Measurements from ENCODE around the gene ZNF439. TPM values are rescaled to one million over a fixed set of nuclear protein-coding genes. Genes with fewer than 3 reads are reported as not detected.
"Not testable (repeated sequence)": the region's sequence is repeated elsewhere in the genome, so short reads cannot be mapped to it uniquely, and the experiment has no call there.

The ZNF439 gene
- polyA plus RNA-seq, 2 donors: 1.4 to 7.2 TPM

DNA sequence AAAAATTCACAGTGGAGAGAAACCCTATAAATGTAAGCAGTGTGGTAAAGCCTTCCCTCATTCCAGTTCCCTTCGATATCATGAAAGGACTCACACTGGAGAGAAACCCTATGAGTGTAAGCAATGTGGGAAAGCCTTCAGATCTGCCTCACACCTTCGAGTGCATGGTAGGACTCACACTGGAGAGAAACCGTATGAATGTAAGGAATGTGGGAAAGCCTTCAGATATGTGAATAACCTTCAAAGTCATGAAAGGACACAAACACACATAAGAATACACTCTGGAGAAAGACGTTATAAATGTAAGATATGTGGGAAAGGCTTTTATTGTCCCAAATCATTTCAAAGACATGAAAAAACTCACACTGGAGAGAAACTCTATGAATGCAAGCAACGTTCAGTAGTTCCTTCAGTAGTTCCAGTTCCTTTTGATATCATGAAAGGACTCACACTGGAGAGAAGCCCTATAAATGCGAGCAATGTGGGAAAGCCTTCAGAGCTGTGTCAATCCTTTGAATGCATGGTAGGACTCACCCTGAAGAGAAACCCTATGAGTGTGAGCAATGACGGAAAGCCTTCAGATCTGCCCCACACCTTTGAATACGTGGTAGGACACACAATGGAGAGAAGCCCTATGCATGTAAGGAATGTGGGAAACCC, 16.1 kb upstream of the ZNF439 start:
- Histone ChIP-seq H3K27ac (ENCODE audit: low read depth in 2 of 2, low read length in 1 of 2) (no peak overlapping the region), H3K4me1 (ENCODE audit: control insufficient read depth in 2 of 2, insufficient read depth in 2 of 2, low read length in 1 of 2) (no peaks in the 10 kb centered on the region), H3K36me3 (ENCODE audit: control insufficient read depth in 2 of 2, insufficient read depth in 2 of 2, low read length in 1 of 2) (peaks cover 9 to 10% of the 10 kb centered on the region in 2 donors), H3K9me3 (ENCODE audit: control insufficient read depth in 2 of 2, insufficient read depth in 1 of 2, low read depth in 1 of 2, low read length in 1 of 2) (peaks cover 3 to 16% of the 10 kb centered on the region in 2 donors), H3K4me3 (ENCODE audit: low read depth in 1 of 2, low read length in 2 of 2) (peak overlapping the region in 1 of 2 donors; percentile 7), H3K27me3 (ENCODE audit: control insufficient read depth in 1 of 2, insufficient read depth in 2 of 2, low read length in 2 of 2) (no peaks in the 10 kb centered on the region)
- 97 to 98% methylated on average over 8 of the region's 8 CpGs for WGBS, 2 donors

DNA sequence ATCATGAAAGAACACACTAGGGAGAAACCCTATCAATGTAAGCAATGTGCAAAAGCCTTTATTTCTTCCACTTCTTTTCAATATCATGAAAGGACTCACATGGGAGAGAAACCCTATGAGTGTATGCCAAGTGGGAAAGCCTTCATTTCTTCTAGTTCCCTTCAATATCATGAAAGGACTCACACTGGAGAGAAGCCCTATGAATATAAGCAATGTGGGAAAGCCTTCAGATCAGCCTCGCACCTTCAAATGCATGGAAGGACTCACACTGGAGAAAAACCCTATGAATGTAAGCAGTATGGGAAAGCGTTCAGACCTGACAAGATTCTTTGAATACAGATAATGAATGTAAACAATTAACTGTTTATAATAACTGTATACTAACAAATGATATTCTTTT, 15.0 kb upstream of the ZNF439 start:
- H3K36me3 ChIP-seq (ENCODE audit: control insufficient read depth in 2 of 2, insufficient read depth in 2 of 2, low read length in 1 of 2): peaks cover 9 to 10% of the 10 kb centered on the region in 2 donors
- 95 to 98% methylated on average over 2 of the region's 2 CpGs for WGBS, 2 donors

DNA sequence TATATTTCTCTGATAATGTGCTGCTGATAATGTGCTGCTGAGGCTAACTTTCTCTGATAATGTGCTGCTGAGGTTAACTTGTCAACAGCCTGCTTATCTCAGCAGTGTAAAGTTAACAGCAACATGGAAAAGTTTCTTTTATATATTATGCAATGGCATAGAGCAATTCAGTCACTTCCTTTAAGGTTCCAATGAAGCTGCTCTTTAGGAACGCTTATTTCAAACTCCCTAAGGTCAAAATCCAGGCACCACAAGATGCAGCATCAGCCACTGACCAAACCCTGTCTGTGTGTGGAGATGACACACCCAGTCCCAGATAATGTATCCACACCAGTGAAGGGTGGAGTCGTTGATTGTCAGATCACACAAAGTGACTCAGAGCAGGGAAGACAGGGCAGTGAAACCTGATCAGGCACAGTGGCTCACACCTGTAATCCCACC, 12.9 kb upstream of the ZNF439 start:
- H3K9me3 ChIP-seq (ENCODE audit: control insufficient read depth in 2 of 2, insufficient read depth in 1 of 2, low read depth in 1 of 2, low read length in 1 of 2); H3K27me3 ChIP-seq (ENCODE audit: control insufficient read depth in 1 of 2, insufficient read depth in 2 of 2, low read length in 2 of 2): not testable (repeated sequence)
- 67 to 74% methylated on average over 2 of the region's 2 CpGs for WGBS, 2 donors

More for the DNA sequence above, 15.0 kb upstream of the ZNF439 start:
- H3K4me3 ChIP-seq (ENCODE audit: low read depth in 1 of 2, low read length in 2 of 2): no peak overlapping the region
- H3K4me1 ChIP-seq (ENCODE audit: control insufficient read depth in 2 of 2, insufficient read depth in 2 of 2, low read length in 1 of 2): no peaks in the 10 kb centered on the region
- no peak overlapping the region for H3K27ac ChIP-seq (ENCODE audit: low read depth in 2 of 2, low read length in 1 of 2)
- H3K27me3 ChIP-seq (ENCODE audit: control insufficient read depth in 1 of 2, insufficient read depth in 2 of 2, low read length in 2 of 2): no peaks in the 10 kb centered on the region
- peaks cover 3 to 16% of the 10 kb centered on the region in 2 donors for H3K9me3 ChIP-seq (ENCODE audit: control insufficient read depth in 2 of 2, insufficient read depth in 1 of 2, low read depth in 1 of 2, low read length in 1 of 2)

DNA sequence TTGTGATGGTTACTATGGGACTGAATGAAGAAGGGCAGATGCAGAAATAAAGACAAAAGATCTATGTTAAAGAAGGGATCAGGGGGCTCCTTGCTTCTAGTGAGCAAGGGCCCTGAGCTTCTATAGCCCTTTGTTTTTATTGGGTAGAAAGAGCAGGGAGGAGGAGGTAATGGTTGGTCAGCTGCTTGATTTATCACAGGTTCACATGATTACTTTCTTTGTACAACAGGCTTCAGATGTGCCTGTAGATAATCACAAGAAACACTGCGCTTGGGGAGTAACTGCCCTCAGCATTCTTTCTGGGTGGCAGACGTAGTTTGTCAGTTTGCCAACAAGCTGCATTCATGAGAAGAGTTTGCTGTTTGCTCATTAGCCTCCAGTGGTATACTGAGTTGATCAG, 4.8 kb upstream of the ZNF439 start:
- WGBS, 2 donors: 43 to 55% methylated on average over 2 of the region's 2 CpGs

More for the DNA sequence above, 12.9 kb upstream of the ZNF439 start:
- H3K4me1 ChIP-seq (ENCODE audit: control insufficient read depth in 2 of 2, insufficient read depth in 2 of 2, low read length in 1 of 2); H3K27ac ChIP-seq (ENCODE audit: low read depth in 2 of 2, low read length in 1 of 2); H3K36me3 ChIP-seq (ENCODE audit: control insufficient read depth in 2 of 2, insufficient read depth in 2 of 2, low read length in 1 of 2); H3K4me3 ChIP-seq (ENCODE audit: low read depth in 1 of 2, low read length in 2 of 2): not testable (repeated sequence)

DNA sequence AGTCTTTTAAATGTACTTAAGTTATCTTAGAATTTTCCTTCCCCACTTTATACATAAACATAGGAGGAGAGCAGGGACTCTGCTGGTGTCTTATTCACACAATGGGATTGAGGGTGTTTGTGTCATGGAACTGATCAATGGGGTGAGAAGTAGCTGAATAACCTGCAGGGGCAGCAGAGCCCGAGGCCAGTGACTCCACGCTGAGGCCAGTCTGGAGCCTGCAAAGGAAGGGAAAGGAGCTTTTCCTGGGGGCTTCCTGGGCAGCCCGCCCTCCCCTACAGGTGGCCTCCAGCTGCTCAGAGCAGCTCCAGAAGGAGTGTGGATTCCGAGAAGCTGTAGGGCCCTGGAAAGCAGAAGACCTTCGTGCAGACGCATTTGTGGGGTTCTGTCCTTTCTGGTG, 911 bp upstream of the ZNF439 start:
- H3K27me3 ChIP-seq (ENCODE audit: control insufficient read depth in 1 of 2, insufficient read depth in 2 of 2, low read length in 2 of 2); H3K4me3 ChIP-seq (ENCODE audit: low read depth in 1 of 2, low read length in 2 of 2); H3K36me3 ChIP-seq (ENCODE audit: control insufficient read depth in 2 of 2, insufficient read depth in 2 of 2, low read length in 1 of 2); H3K27ac ChIP-seq (ENCODE audit: low read depth in 2 of 2, low read length in 1 of 2); H3K4me1 ChIP-seq (ENCODE audit: control insufficient read depth in 2 of 2, insufficient read depth in 2 of 2, low read length in 1 of 2); H3K9me3 ChIP-seq (ENCODE audit: control insufficient read depth in 2 of 2, insufficient read depth in 1 of 2, low read depth in 1 of 2, low read length in 1 of 2): not testable (repeated sequence)
- WGBS, 2 donors: 63 to 73% methylated on average over 6 of the region's 6 CpGs

More for the DNA sequence above, 4.8 kb upstream of the ZNF439 start:
- Histone ChIP-seq H3K36me3 (ENCODE audit: control insufficient read depth in 2 of 2, insufficient read depth in 2 of 2, low read length in 1 of 2) (no peaks in the 10 kb centered on the region), H3K27ac (ENCODE audit: low read depth in 2 of 2, low read length in 1 of 2) (no peak overlapping the region), H3K4me1 (ENCODE audit: control insufficient read depth in 2 of 2, insufficient read depth in 2 of 2, low read length in 1 of 2) (no peaks in the 10 kb centered on the region), H3K9me3 (ENCODE audit: control insufficient read depth in 2 of 2, insufficient read depth in 1 of 2, low read depth in 1 of 2, low read length in 1 of 2) (no peaks in the 10 kb centered on the region), H3K27me3 (ENCODE audit: control insufficient read depth in 1 of 2, insufficient read depth in 2 of 2, low read length in 2 of 2) (no peaks in the 10 kb centered on the region), H3K4me3 (ENCODE audit: low read depth in 1 of 2, low read length in 2 of 2) (no peak overlapping the region)

DNA sequence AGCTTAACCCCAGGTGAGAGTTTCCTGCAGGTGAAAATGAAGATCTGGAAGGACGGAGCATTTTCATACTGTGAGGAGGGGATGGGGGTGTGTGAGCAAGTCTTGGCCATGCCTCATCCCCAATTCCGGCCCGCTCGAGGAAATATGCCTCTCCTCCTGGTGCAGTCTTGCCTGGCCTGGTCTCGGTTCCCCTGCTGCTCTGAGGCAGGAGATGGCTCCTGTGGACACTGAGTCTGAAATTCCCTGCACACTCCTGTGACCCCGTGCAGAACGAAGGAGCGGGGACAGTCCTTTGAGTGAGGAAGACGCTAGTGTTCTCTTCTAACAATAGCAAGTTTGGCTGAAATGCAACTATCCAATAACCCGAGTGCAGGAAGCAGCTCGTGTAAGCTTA, 329 bp upstream of the ZNF439 start:
- Histone ChIP-seq H3K27me3 (ENCODE audit: control insufficient read depth in 1 of 2, insufficient read depth in 2 of 2, low read length in 2 of 2) (no peaks in the 10 kb centered on the region), H3K36me3 (ENCODE audit: control insufficient read depth in 2 of 2, insufficient read depth in 2 of 2, low read length in 1 of 2) (no peaks in the 10 kb centered on the region), H3K4me3 (ENCODE audit: low read depth in 1 of 2, low read length in 2 of 2) (peak overlapping the region; percentile 66 to 69), H3K4me1 (ENCODE audit: control insufficient read depth in 2 of 2, insufficient read depth in 2 of 2, low read length in 1 of 2) (no peaks in the 10 kb centered on the region), H3K27ac (ENCODE audit: low read depth in 2 of 2, low read length in 1 of 2) (peak overlapping the region in 1 of 2 donors; percentile 37), H3K9me3 (ENCODE audit: control insufficient read depth in 2 of 2, insufficient read depth in 1 of 2, low read depth in 1 of 2, low read length in 1 of 2) (peaks cover 0 to 1% of the 10 kb centered on the region in 2 donors)
- 24 to 30% methylated on average over 11 of the region's 11 CpGs for WGBS, 2 donors

DNA sequence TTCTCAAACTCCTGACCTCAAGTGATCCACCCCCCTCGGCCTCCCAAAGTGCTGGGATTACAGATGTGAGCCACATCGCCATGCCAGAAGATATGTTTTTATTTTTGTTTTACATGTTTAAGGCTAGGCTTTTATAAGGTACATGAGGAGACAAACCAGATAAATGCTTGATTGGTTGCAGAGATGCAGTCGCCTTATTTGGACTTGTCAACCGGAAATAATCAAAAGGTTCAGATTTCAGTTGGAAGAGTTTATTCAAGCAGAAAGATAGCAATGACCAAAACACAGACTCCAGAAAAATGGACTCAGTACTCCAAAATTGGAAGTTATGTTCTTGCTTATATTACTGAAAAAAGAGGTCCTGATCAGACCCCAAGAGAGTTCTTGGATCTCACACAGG, 1.8 kb downstream of the ZNF439 start:
- 91% methylated on average over 4 of the region's 4 CpGs for WGBS, 2 donors
- not testable (repeated sequence) for H3K27me3 ChIP-seq (ENCODE audit: control insufficient read depth in 1 of 2, insufficient read depth in 2 of 2, low read length in 2 of 2); H3K4me3 ChIP-seq (ENCODE audit: low read depth in 1 of 2, low read length in 2 of 2); H3K4me1 ChIP-seq (ENCODE audit: control insufficient read depth in 2 of 2, insufficient read depth in 2 of 2, low read length in 1 of 2); H3K9me3 ChIP-seq (ENCODE audit: control insufficient read depth in 2 of 2, insufficient read depth in 1 of 2, low read depth in 1 of 2, low read length in 1 of 2); H3K36me3 ChIP-seq (ENCODE audit: control insufficient read depth in 2 of 2, insufficient read depth in 2 of 2, low read length in 1 of 2); H3K27ac ChIP-seq (ENCODE audit: low read depth in 2 of 2, low read length in 1 of 2)

DNA sequence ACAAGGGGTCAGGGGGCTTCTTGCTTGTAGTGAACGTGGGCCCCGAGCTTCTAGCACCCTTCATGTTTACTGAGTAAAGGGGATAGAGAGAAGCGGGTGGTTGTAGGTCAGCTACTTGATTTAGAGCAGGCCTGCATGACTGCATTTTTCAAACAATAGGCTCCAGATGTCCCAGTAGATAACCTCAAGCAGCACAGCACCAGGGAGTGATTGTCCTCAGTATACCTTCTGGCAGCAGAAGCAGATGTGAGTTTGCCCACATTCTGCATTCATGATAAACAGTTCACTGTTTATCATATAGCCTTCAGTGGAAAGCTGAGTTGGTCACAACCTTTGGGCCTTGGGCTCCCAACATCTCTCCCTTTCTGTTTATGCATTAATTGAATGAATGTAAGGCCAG, 4.8 kb downstream of the ZNF439 start:
- no peaks in the 10 kb centered on the region for H3K27me3 ChIP-seq (ENCODE audit: control insufficient read depth in 1 of 2, insufficient read depth in 2 of 2, low read length in 2 of 2)
- peaks cover 0 to 8% of the 10 kb centered on the region in 2 donors for H3K9me3 ChIP-seq (ENCODE audit: control insufficient read depth in 2 of 2, insufficient read depth in 1 of 2, low read depth in 1 of 2, low read length in 1 of 2)
- peaks cover under 1 to 2% of the 10 kb centered on the region in 2 donors for H3K36me3 ChIP-seq (ENCODE audit: control insufficient read depth in 2 of 2, insufficient read depth in 2 of 2, low read length in 1 of 2)
- 78 to 80% methylated on average over 3 of the region's 3 CpGs for WGBS, 2 donors
- H3K27ac ChIP-seq (ENCODE audit: low read depth in 2 of 2, low read length in 1 of 2): no peak overlapping the region
- H3K4me1 ChIP-seq (ENCODE audit: control insufficient read depth in 2 of 2, insufficient read depth in 2 of 2, low read length in 1 of 2): no peaks in the 10 kb centered on the region
- H3K4me3 ChIP-seq (ENCODE audit: low read depth in 1 of 2, low read length in 2 of 2): no peak overlapping the region

DNA sequence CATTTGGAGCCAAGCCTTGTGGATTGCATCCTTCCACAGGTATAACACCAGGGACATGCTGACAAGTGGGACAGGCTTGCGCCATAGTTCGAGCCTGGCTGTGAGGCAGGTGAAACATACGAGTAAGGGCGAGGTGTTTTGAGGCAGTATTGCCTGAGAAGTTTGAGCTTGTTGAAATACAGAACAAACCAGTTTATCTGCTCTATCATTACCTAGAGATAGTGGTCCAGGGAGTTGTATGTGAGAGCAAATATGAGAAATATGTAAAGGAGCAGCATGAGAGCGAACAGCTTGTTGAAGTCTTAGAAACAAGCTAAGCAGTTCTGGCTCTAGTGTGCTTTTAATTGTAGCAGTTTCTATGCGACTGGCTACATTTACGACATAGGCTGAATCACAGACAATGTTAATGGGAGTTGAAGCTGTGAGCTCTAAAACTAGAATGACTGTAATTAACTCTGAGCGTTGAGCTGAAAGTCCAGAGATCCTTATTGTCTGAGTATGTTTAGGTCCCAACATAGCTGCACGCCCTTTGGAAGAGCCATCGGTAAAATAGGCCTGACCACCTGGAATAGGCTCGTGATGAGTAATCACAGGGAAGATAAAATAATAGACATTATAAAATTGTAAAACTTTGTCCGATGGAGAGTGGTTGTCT, 8.2 kb downstream of the ZNF439 start:
- H3K4me1 ChIP-seq (ENCODE audit: control insufficient read depth in 2 of 2, insufficient read depth in 2 of 2, low read length in 1 of 2): no peaks in the 10 kb centered on the region
- H3K27me3 ChIP-seq (ENCODE audit: control insufficient read depth in 1 of 2, insufficient read depth in 2 of 2, low read length in 2 of 2): no peaks in the 10 kb centered on the region
- H3K4me3 ChIP-seq (ENCODE audit: low read depth in 1 of 2, low read length in 2 of 2): no peak overlapping the region
- H3K36me3 ChIP-seq (ENCODE audit: control insufficient read depth in 2 of 2, insufficient read depth in 2 of 2, low read length in 1 of 2): peaks cover 2% of the 10 kb centered on the region in 2 donors
- no peak overlapping the region for H3K27ac ChIP-seq (ENCODE audit: low read depth in 2 of 2, low read length in 1 of 2)
- WGBS, 2 donors: 84 to 88% methylated on average over 12 of the region's 12 CpGs
- H3K9me3 ChIP-seq (ENCODE audit: control insufficient read depth in 2 of 2, insufficient read depth in 1 of 2, low read depth in 1 of 2, low read length in 1 of 2): peaks cover 3 to 10% of the 10 kb centered on the region in 2 donors

DNA sequence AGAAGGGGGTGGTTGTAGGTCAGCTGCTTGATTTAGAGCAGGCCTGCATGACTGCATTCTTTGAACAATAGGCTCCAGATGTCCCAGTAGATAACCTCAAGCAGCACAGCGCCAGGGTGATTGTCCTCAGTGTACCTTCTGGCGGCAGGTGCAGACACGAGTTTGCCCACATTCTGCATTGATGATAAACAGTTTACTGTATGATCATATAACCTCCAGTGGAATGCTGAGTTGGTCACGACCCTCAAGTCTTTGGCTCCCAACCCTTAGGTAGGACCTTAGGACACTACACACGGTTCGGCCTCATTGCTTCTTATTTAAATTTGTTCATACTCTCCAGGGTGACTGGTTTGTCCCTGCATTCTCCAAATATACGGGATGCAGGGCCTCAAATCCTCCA, 12.2 kb downstream of the ZNF439 start:
- 92 to 94% methylated on average over 7 of the region's 7 CpGs for WGBS, 2 donors
- Histone ChIP-seq H3K9me3 (ENCODE audit: control insufficient read depth in 2 of 2, insufficient read depth in 1 of 2, low read depth in 1 of 2, low read length in 1 of 2) (peaks cover 3 to 7% of the 10 kb centered on the region in 2 donors), H3K4me3 (ENCODE audit: low read depth in 1 of 2, low read length in 2 of 2) (no peak overlapping the region), H3K27me3 (ENCODE audit: control insufficient read depth in 1 of 2, insufficient read depth in 2 of 2, low read length in 2 of 2) (no peaks in the 10 kb centered on the region), H3K36me3 (ENCODE audit: control insufficient read depth in 2 of 2, insufficient read depth in 2 of 2, low read length in 1 of 2) (peaks cover 1 to 2% of the 10 kb centered on the region in 2 donors), H3K4me1 (ENCODE audit: control insufficient read depth in 2 of 2, insufficient read depth in 2 of 2, low read length in 1 of 2) (no peaks in the 10 kb centered on the region), H3K27ac (ENCODE audit: low read depth in 2 of 2, low read length in 1 of 2) (no peak overlapping the region)
